ENCODE data around the gene CMTM3.
"Not testable (repeated sequence)": the region's sequence is repeated elsewhere in the genome, so short reads cannot be mapped to it uniquely, and the experiment has no call there.

Gene CMTM3

DNA sequence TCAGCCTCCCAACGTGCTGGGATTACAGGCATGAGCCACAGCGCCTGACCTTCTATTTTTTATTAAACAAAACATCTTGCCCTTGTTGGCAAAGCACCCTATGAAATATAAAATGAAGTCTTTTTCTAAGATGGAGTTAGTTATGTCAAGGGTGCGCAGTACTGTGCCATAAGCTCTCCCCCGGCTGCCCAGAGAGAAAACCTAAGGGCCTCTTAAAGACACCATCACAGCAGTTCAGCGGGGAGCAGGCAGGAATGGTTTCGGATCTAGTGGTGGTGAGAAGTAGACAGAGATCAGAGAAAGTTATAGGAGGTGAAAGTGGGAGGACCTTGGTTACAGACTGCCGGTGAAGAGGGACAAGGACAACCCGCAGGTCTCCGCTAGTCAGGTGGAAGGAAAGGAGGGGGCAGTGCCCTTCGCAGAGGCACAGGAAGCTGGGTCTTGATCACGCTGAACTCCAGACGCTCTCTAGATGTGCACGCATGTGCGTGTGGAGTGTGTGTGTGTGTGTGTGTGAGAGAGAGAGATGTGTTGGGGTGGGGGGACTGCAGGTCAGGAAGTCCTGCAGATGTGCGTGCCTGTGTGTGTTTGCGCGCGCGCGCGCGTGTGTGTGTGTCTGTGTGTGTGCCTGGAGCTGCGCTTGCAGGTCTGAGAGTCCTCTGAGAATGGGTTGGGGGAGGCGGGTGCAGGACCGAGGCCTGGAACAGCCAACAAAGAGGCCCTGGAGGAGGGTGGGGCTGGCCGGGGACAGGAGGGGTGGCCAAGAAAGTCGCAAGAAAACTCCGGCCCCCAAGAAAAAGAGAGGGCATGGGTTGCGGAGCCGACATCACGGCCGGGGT lies 748 bp upstream of the CMTM3 start:
- Histone ChIP-seq H3K4me3 (ENCODE audit: insufficient read length, low read depth) (peak overlapping the region; percentile 57), H3K27me3 (ENCODE audit: insufficient read depth, insufficient read length) (peaks cover 5% of the 10 kb centered on the region), H3K36me3 (ENCODE audit: insufficient read depth, insufficient read length, low read length) (peaks cover 26% of the 10 kb centered on the region), H3K9ac (ENCODE audit: insufficient read length, low read depth) (peak overlapping the region; percentile 76), H3K9me3 (ENCODE audit: insufficient read depth, low read length) (peaks cover 12% of the 10 kb centered on the region; the same call in 1 of the 2 replicates), H3K4me1 (ENCODE audit: insufficient read depth, insufficient read length) (peaks cover 17% of the 10 kb centered on the region)
- TF ChIP-seq ZNF274 (IDR thresholded peaks at IDR 0.05; ENCODE audit: low read depth, low read length) (no peak), YY1 (IDR thresholded peaks at IDR 0.05; ENCODE audit: insufficient read depth, insufficient read length) (no peak), SUZ12 (IDR thresholded peaks at IDR 0.05; ENCODE audit: extremely low read depth, insufficient read depth, insufficient read length) (no peak)
- peak; percentile 42 for DNase-seq (ENCODE audit: low read depth, low spot score)

DNA sequence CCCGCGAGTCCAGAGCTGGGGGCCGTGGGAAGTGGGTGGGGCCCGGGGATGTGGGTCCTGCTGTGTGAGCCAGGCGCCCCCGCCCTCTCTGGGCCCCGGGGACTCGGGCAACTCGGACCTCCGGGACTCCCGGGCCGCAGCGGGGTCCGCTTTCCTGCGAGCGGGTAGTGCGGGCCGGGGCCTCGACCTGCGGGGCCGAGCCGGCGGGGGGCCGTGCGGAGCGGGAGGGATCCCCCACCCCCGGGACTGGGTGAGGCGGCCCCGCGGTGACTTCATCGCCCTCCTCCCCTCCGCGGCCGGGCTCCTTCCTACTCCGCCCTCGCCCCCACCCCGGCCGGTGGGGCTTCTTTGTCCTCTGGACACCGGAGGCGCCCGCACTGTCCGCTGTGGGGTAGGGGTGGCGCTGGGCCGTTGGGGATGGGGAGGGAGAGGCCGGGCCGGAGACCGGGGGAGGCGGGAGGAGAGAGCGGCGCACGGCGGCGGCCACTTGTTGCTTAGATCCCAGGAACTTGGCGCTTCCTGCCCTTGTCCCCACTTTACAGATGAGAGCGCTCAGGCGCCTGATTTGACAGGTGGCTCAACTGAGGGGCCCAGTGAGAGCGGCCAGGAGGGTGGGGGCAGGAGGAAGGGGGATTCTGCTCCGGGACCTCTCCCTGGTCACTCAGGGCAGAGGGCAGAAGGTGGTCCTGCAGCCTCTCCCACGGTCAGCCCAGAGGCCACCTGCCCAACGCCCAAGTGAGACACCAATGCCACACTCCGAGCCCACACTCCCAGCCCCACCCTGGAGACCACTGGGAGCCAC lies 874 bp downstream of the CMTM3 start:
- H3K4me1 ChIP-seq (ENCODE audit: insufficient read depth, insufficient read length), result peaks cover 31% of the 10 kb centered on the region
- H3K4me3 ChIP-seq (ENCODE audit: insufficient read length, low read depth), result peak overlapping the region; percentile 69
- peak; percentile 33 for DNase-seq (ENCODE audit: low read depth, low spot score)
- peaks cover 5% of the 10 kb centered on the region for H3K27me3 ChIP-seq (ENCODE audit: insufficient read depth, insufficient read length)
- H3K9ac ChIP-seq (ENCODE audit: insufficient read length, low read depth), result peak overlapping the region; percentile 86
- peaks cover 12% of the 10 kb centered on the region; the same call in 1 of the 2 replicates for H3K9me3 ChIP-seq (ENCODE audit: insufficient read depth, low read length)
- no peak for TF ChIP-seq ZNF274 (IDR thresholded peaks at IDR 0.05; ENCODE audit: low read depth, low read length)
- no peak for TF ChIP-seq SUZ12 (IDR thresholded peaks at IDR 0.05; ENCODE audit: extremely low read depth, insufficient read depth, insufficient read length)
- no peak for TF ChIP-seq YY1 (IDR thresholded peaks at IDR 0.05; ENCODE audit: insufficient read depth, insufficient read length)
- H3K36me3 ChIP-seq (ENCODE audit: insufficient read depth, insufficient read length, low read length), result peaks cover 42% of the 10 kb centered on the region

DNA sequence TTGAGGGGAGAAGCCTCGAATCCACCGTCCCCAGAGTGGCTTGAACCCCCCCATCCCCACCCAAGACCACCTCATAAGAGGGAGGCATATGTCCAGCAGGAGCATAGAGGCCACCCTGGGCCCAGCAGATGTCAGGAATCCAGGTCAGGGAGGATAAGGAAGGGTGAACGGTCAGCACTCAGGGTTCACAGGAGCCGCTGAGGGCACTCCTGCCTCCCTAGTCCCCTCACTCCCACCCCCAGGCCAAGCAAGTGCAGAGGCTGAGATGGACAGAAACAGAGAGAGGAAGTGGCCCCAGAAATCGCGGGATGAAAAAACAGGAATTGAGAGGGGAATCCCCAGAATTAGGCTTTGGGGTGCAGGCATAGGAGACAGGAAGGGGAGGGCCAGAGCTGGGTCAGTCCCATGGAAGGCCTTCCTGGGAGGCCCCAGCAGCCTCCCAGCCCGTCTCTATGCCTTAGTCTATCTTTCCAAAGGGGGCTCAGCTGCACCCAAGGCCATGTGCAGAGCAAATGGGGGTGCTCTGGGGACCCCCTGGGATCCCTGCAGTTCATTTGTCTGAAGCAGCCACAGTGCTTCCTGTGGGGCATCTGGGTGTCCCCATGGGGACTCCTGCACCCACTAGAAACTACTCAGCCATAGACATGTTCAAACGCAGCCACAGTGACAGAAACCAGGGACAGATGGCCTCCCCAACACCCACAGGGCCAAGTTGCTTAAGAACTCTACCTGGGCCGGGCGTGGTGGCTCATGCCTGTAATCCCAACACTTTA lies 1.7 kb downstream of the CMTM3 start:
- H3K4me3 ChIP-seq (ENCODE audit: insufficient read length, low read depth), result peak overlapping the region; percentile 69
- DNase-seq (ENCODE audit: low read depth, low spot score), result no peak
- H3K9me3 ChIP-seq (ENCODE audit: insufficient read depth, low read length), result peaks cover 7% of the 10 kb centered on the region; the same call in 1 of the 2 replicates
- peaks cover 33% of the 10 kb centered on the region for H3K4me1 ChIP-seq (ENCODE audit: insufficient read depth, insufficient read length)
- H3K9ac ChIP-seq (ENCODE audit: insufficient read length, low read depth), result peak overlapping the region; percentile 86
- H3K27me3 ChIP-seq (ENCODE audit: insufficient read depth, insufficient read length), result peaks cover 5% of the 10 kb centered on the region
- TF ChIP-seq YY1 (IDR thresholded peaks at IDR 0.05; ENCODE audit: insufficient read depth, insufficient read length) (no peak), ZNF274 (IDR thresholded peaks at IDR 0.05; ENCODE audit: low read depth, low read length) (no peak), SUZ12 (IDR thresholded peaks at IDR 0.05; ENCODE audit: extremely low read depth, insufficient read depth, insufficient read length) (no peak)
- H3K36me3 ChIP-seq (ENCODE audit: insufficient read depth, insufficient read length, low read length), result peaks cover 50% of the 10 kb centered on the region

DNA sequence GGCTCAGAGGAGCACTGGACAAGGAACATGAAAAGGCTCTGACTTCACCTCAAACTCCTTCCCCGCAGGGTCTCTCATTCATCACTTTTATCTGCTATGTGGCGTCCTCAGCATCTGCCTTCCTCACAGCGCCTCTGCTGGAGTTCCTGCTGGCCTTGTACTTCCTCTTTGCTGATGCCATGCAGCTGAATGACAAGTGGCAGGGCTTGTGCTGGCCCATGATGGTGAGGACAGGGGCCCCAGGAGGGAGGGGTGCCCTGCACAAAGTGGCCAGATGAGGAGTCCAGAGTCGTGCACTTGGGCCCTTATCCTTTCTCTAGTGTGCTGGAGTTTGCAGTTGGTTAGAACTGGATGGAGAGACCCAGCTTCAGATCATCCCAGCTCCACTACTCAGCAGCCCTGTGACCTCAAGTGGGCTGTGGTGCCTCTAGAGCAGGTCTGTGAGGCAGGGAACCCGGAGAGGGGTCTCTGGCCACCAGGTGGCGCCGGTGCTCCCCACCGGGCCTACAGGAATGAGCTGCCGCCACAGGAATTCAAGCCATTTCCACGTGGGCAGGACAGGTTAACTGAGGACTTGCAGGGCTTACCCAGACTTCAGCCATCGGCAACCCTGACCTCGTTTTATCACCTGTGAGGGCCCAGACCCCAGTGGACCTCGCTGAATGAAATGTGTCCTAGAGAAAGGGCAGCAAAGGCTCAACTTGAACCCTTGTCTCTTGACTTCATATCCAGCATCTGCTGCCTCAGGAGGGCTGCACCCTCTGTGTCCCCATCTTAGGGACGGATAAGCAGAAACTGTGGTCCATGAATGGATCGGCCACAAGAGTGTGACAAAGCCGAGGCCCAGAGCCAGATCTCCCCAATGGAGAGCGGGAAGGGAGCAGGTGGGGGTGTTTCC lies 4.0 kb downstream of the CMTM3 start:
- DNase-seq (ENCODE audit: low read depth, low spot score), result peak; percentile 78
- Histone ChIP-seq H3K9ac (ENCODE audit: insufficient read length, low read depth) (peak overlapping the region; percentile 23), H3K9me3 (ENCODE audit: insufficient read depth, low read length) (no peaks in the 10 kb centered on the region), H3K27me3 (ENCODE audit: insufficient read depth, insufficient read length) (no peaks in the 10 kb centered on the region), H3K36me3 (ENCODE audit: insufficient read depth, insufficient read length, low read length) (peaks cover 73% of the 10 kb centered on the region), H3K4me3 (ENCODE audit: insufficient read length, low read depth) (no peak overlapping the region), H3K4me1 (ENCODE audit: insufficient read depth, insufficient read length) (peaks cover 33% of the 10 kb centered on the region)
- TF ChIP-seq ZNF274 (IDR thresholded peaks at IDR 0.05; ENCODE audit: low read depth, low read length) (no peak), SUZ12 (IDR thresholded peaks at IDR 0.05; ENCODE audit: extremely low read depth, insufficient read depth, insufficient read length) (no peak), YY1 (IDR thresholded peaks at IDR 0.05; ENCODE audit: insufficient read depth, insufficient read length) (no peak)

DNA sequence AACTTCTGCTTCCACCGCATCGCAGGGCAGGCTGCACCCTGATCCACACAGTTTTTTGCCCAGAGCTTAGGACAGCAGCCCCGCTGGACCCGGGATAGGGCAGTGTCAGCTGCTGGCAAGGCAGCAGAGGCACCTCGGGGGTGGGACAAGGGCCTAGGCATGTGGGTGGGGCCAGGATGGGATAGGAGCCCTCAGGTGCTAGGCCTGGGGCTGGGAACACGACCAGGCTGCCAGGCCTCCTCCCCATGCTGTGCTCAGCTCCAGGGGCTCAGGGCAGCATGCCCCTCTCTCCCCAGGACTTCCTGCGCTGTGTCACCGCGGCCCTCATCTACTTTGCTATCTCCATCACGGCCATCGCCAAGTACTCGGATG lies 4.6 kb downstream of the CMTM3 start:
- no peaks in the 10 kb centered on the region for H3K9me3 ChIP-seq (ENCODE audit: insufficient read depth, low read length)
- peaks cover 35% of the 10 kb centered on the region for H3K4me1 ChIP-seq (ENCODE audit: insufficient read depth, insufficient read length)
- H3K27me3 ChIP-seq (ENCODE audit: insufficient read depth, insufficient read length), result no peaks in the 10 kb centered on the region
- H3K36me3 ChIP-seq (ENCODE audit: insufficient read depth, insufficient read length, low read length), result peaks cover 78% of the 10 kb centered on the region
- no peak overlapping the region for H3K4me3 ChIP-seq (ENCODE audit: insufficient read length, low read depth)
- no peak for TF ChIP-seq SUZ12 (IDR thresholded peaks at IDR 0.05; ENCODE audit: extremely low read depth, insufficient read depth, insufficient read length)
- no peak for TF ChIP-seq YY1 (IDR thresholded peaks at IDR 0.05; ENCODE audit: insufficient read depth, insufficient read length)
- peak overlapping the region; percentile 23 for H3K9ac ChIP-seq (ENCODE audit: insufficient read length, low read depth)
- no peak for DNase-seq (ENCODE audit: low read depth, low spot score)

DNA sequence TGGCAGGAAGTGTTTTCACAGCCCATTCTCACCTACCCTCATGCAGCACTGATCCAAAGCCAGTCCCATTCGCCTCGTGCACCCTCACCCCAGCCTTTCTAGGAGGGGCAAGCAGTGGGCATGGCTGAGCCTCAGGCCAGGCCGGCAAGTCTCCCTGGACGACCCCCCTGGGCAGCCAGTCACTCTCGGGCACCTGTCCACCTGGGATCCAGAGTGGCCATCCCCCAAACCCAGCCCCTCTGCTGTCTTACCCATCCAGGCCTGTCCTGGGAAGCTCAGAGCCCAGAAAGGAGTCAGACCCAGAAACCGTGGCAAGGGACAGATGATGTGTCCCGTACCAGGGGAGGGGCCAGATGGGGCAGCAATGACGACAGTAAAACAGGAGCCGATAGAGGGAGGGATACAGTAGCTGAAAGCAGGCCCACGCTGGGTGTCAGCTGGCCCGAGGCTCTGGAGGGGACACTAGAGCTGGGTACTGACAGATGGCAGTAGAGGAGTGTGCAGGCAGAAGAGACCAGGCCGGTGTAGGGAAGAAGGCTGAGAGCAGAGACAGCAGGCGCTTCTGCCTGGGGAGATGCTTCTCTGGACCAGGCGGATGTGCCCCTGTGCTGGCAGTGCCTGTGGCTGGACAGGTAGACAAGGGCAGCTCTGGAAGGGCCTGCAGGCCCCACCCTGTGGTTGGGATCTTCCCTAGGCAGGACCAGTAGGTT lies 5.8 kb downstream of the CMTM3 start:
- Histone ChIP-seq H3K27me3 (ENCODE audit: insufficient read depth, insufficient read length) (no peaks in the 10 kb centered on the region), H3K4me1 (ENCODE audit: insufficient read depth, insufficient read length) (peaks cover 35% of the 10 kb centered on the region), H3K9me3 (ENCODE audit: insufficient read depth, low read length) (no peaks in the 10 kb centered on the region), H3K9ac (ENCODE audit: insufficient read length, low read depth) (no peak overlapping the region), H3K4me3 (ENCODE audit: insufficient read length, low read depth) (no peak overlapping the region), H3K36me3 (ENCODE audit: insufficient read depth, insufficient read length, low read length) (peaks cover 85% of the 10 kb centered on the region)
- DNase-seq (ENCODE audit: low read depth, low spot score), result no peak
- no peak for TF ChIP-seq YY1 (IDR thresholded peaks at IDR 0.05; ENCODE audit: insufficient read depth, insufficient read length)
- no peak for TF ChIP-seq SUZ12 (IDR thresholded peaks at IDR 0.05; ENCODE audit: extremely low read depth, insufficient read depth, insufficient read length)
- no peak for TF ChIP-seq ZNF274 (IDR thresholded peaks at IDR 0.05; ENCODE audit: low read depth, low read length)

DNA sequence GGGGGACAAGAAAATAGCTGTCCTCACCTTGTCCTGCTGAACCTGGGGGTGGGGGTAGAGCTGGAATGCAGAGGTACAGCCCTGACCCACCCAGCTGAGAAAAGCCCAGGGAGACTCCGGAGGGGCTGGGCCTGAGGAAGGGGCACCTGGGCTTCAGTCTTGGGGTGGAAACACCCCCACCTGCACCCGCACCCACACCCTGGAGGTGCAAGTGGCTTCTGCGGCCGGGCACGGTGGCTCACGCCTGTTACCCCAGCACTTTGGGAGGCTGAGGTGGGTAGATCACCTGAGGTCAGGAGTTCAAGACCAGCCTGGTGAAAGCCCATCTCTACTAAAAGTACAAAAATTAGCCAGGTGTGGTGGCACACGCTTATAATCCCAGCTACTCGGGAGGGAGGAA lies 7.4 kb downstream of the CMTM3 start:
- not testable (repeated sequence) for H3K4me3 ChIP-seq (ENCODE audit: insufficient read length, low read depth); H3K27me3 ChIP-seq (ENCODE audit: insufficient read depth, insufficient read length); H3K9ac ChIP-seq (ENCODE audit: insufficient read length, low read depth); DNase-seq (ENCODE audit: low read depth, low spot score); H3K9me3 ChIP-seq (ENCODE audit: insufficient read depth, low read length)
- Histone ChIP-seq H3K36me3 (ENCODE audit: insufficient read depth, insufficient read length, low read length) (peaks cover 81% of the 10 kb centered on the region), H3K4me1 (ENCODE audit: insufficient read depth, insufficient read length) (peaks cover 31% of the 10 kb centered on the region)

Measured in NT2/D1 (cell line).